Panc1 (cell line): ENCODE measurements around the gene KRTAP4-4.
"Not testable (repeated sequence)": the region's sequence is repeated elsewhere in the genome, so short reads cannot be mapped to it uniquely, and the experiment has no call there.

Source experiments
- CTCF ChIP-seq: fragments of 450-650 bp; IDR thresholded peaks from 2 replicates; pipeline ENCODE4 v1.5.1; 2017; ENCODE audit warnings: mild to moderate bottlenecking
- POLR2AphosphoS5 ChIP-seq: IDR thresholded peaks from 2 replicates; pipeline ENCODE4 v1.6.1; 2012; ENCODE audit warnings: mild to moderate bottlenecking, low read depth, low read length, moderate library complexity
- TF ChIP-seq, protein P1 (sequence below), 2 experiments: IDR thresholded peaks; 2 replicates each; pipeline ENCODE4 v1.6.1; 2011 to 2012; ENCODE audit warnings: low read depth in 2 of 2, control low read depth in 1 of 2, low read length in 1 of 2, mild to moderate bottlenecking in 1 of 2, moderate library complexity in 1 of 2; ENCODE audit not compliant: insufficient read depth in 1 of 2

DNA sequence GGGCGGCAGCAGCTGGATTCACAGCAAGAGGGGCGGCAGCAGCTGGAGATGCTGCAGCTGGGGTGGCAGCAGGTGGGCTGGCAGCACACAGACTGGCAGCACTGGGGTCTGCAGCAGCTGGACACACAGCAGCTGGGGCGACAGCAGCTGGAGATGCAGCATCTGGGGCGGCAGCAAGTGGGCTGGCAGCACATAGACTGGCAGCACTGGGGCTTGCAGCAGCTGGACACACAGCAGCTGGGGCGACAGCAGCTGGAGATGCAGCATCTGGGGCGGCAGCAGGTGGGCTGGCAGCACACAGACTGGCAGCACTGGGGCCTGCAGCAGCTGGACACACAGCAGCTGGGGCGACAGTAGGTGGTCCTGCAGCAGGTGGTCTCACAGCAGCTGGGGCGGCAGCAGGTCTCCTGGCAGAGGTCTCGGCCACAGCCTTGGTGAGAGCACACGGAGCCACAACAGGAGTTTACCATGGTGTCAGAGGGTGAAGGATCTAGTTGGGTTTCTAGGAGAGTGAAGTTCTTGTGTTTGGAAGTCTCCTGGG is 42.6 kb downstream of the KRTAP4-4 start, which contains the start of gene KRTAP4-11:
- not testable (repeated sequence) for TF ChIP-seq CTCF, POLR2AphosphoS5
- TF ChIP-seq, protein P1, sequence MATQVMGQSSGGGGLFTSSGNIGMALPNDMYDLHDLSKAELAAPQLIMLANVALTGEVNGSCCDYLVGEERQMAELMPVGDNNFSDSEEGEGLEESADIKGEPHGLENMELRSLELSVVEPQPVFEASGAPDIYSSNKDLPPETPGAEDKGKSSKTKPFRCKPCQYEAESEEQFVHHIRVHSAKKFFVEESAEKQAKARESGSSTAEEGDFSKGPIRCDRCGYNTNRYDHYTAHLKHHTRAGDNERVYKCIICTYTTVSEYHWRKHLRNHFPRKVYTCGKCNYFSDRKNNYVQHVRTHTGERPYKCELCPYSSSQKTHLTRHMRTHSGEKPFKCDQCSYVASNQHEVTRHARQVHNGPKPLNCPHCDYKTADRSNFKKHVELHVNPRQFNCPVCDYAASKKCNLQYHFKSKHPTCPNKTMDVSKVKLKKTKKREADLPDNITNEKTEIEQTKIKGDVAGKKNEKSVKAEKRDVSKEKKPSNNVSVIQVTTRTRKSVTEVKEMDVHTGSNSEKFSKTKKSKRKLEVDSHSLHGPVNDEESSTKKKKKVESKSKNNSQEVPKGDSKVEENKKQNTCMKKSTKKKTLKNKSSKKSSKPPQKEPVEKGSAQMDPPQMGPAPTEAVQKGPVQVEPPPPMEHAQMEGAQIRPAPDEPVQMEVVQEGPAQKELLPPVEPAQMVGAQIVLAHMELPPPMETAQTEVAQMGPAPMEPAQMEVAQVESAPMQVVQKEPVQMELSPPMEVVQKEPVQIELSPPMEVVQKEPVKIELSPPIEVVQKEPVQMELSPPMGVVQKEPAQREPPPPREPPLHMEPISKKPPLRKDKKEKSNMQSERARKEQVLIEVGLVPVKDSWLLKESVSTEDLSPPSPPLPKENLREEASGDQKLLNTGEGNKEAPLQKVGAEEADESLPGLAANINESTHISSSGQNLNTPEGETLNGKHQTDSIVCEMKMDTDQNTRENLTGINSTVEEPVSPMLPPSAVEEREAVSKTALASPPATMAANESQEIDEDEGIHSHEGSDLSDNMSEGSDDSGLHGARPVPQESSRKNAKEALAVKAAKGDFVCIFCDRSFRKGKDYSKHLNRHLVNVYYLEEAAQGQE (IDR thresholded peaks at IDR 0.05; ENCODE audit: insufficient read depth in 1 of 2, low read depth in 2 of 2, low read length in 1 of 2) = not testable (repeated sequence)
